Heart left ventricle (tissue), 16 donors: ENCODE data around the gene CXXC5. TPM values are rescaled to one million over a fixed set of nuclear protein-coding genes. Genes with fewer than 3 reads are reported as not detected.

Source experiments
- ATAC-seq, 4 donors: fragments of 200-7000 bp; cut with Tn5 transposase; one replicate each; pipeline ENCODE4 v1.9.1; 2020 to 2022; ENCODE audit warnings: moderate library complexity in 4 of 4, mild to moderate bottlenecking in 3 of 4, moderate number of reproducible peaks in 1 of 4
- DNase-seq, 5 donors: peaks; one replicate each; pipeline ENCODE4 v3.0.0-alpha.2; 2020
- H3K27ac ChIP-seq, 12 donors: fragments of 200-600 bp; sonication (generic) in 4 of 12; one replicate each; pipeline versions ENCODE4 v1.5.0 to v1.8.0; 2016 to 2022; ENCODE audit warnings: mild to moderate bottlenecking in 2 of 12
- H3K27me3 ChIP-seq, 9 donors: fragments of 200-600 bp; sonication (generic) in 2 of 9; one replicate each; pipeline versions ENCODE4 v1.5.1 to v1.8.0; 2016 to 2022; ENCODE audit warnings: mild to moderate bottlenecking in 3 of 9
- H3K36me3 ChIP-seq, 9 donors: fragments of 200-600 bp; sonication (generic) in 2 of 9; one replicate each; pipeline versions ENCODE4 v1.5.0 to v1.8.0; 2018 to 2022; ENCODE audit warnings: mild to moderate bottlenecking in 2 of 9
- H3K4me1 ChIP-seq, 12 donors: fragments of 200-600 bp; sonication (generic) in 4 of 12; one replicate each; pipeline versions ENCODE4 v1.5.0 to v1.8.0; 2016 to 2022; ENCODE audit warnings: mild to moderate bottlenecking in 3 of 12
- H3K4me3 ChIP-seq, 12 donors: fragments of 200-600 bp; sonication (generic) in 4 of 12; one replicate each; pipeline versions ENCODE4 v1.5.0 to v1.8.0; 2017 to 2022; ENCODE audit warnings: mild to moderate bottlenecking in 9 of 12, moderate library complexity in 4 of 12
- H3K9me3 ChIP-seq, 12 donors: fragments of 200-600 bp; sonication (generic) in 4 of 12; one replicate each; pipeline versions ENCODE4 v1.5.0 to v1.8.0; 2016 to 2022; ENCODE audit warnings: mild to moderate bottlenecking in 1 of 12
- POLR2A ChIP-seq, 2 donors: fragments of 450-650 bp; IDR thresholded peaks; one replicate each; pipeline ENCODE4 v1.6.1; 2017; ENCODE audit warnings: antibody characterized with exemption in 2 of 2, mild to moderate bottlenecking in 2 of 2, moderate library complexity in 2 of 2
- WGBS, 4 donors: extraction: QIAGEN DNeasy Blood & Tissue Kit in 2 of 4; methylation state at CpG; one replicate each; pipeline versions ENCODE4 v1.1.5 to v1.1.7; 2013 to 2018; 5-methylcytosine and 5-hydroxymethylcytosine counted together
- intact Hi-C, 10 donors: fragments of 100-400 bp; cut with DNase I; formaldehyde crosslinking; loops; one replicate each; pipeline versions ENCODE4 v1.11.1 to v1.14.2; 2022
- polyA plus RNA-seq, 2 donors: library from polyadenylated mRNA; stranded (reverse); fragments of 200-250 nt; gene quantifications; one replicate each; pipeline ENCODE4 v1.2.3, GENCODE V29; 2013
- total RNA-seq, 9 donors: library from RNA; depleted of rRNA in 2 of 9; stranded (reverse); fragments of >200 nt in 2 of 9; fragmentation: NEBNext Ultra II Directional in 3 of 9; extraction: Animal tissue kit (Norgen Biotek cat#: 25700) in 3 of 9; gene quantifications; one replicate each; pipeline versions ENCODE4 v1.1.0 to v1.2.4, GENCODE V29; 2016 to 2023
- TF ChIP-seq, protein P1 (sequence below), 12 donors: fragments of 200-600 bp; sonication (generic) in 4 of 12; IDR thresholded peaks; one replicate each; pipeline versions ENCODE4 v1.5.0 to v1.8.0; 2018 to 2022; ENCODE audit warnings: antibody characterized with exemption in 12 of 12, mild to moderate bottlenecking in 5 of 12
- donor health status: ischemic (EF 13 %, LVEDD 7.1; RV severe dilation, severe dysfunction).
- donor health status: healthy with polysubstance abuse.
- donor health status: DM: no; HTN: yes; CAD: no.
- donor health status: DM: no; HTN: no; CAD: no.
- donor health status: ischemic (EF 25% LVEDD 6.9; RV normal size, moderate dysfunction).
- donor health status: ischemic (EF 25% LVEDD 5.7; RV mildly dilated, moderate dysfunction).
- donor health status: healthy.
- donor health status: DM: yes; HTN: yes; CAD: no.
- donor health status: ischemic (EF 35%, LVEDD 5.7; RV mildly dilated, moderate dysfunction).
- donor health status: nonischemic (EF 11% LVEDD 7.7; RV severe dilation, severe dysfunction).
- donor health status: DM: yes; HTN: yes; CAD: no.
- donor health status: PGD.
- donor health status: ischemic (EF 29% LVEDD 5.4; RV normal size, mild dysfunction).
- donor health status: nonischemic (EF 23%, LVEDD 6.1; RV moderate dilation, normal function).

CXXC5 gene
- total and polyA plus RNA-seq, 11 donors, result 29.8 to 74.6 (median 36.3) TPM

GRCh38 chr5:139630855-139631254 is 17.3 kb upstream of the CXXC5 start:
- no peaks in the 10 kb centered on the region for H3K27me3 ChIP-seq
- ATAC-seq (no peak), DNase-seq (no peak)
- H3K4me3 ChIP-seq, result no peak overlapping the region
- no peaks in the 10 kb centered on the region for H3K9me3 ChIP-seq
- peaks cover 0 to 62% (median 46%) of the 10 kb centered on the region in 9 donors for H3K36me3 ChIP-seq
- H3K27ac ChIP-seq, result no peak overlapping the region
- intact Hi-C loops, result loop anchor here in 5 of 10 donors (5.0 to 10.0 kb wide), 5 partner anchors 61 to 524 kb away; no protein-coding TSS in a partner anchor
- TF ChIP-seq, protein P1, sequence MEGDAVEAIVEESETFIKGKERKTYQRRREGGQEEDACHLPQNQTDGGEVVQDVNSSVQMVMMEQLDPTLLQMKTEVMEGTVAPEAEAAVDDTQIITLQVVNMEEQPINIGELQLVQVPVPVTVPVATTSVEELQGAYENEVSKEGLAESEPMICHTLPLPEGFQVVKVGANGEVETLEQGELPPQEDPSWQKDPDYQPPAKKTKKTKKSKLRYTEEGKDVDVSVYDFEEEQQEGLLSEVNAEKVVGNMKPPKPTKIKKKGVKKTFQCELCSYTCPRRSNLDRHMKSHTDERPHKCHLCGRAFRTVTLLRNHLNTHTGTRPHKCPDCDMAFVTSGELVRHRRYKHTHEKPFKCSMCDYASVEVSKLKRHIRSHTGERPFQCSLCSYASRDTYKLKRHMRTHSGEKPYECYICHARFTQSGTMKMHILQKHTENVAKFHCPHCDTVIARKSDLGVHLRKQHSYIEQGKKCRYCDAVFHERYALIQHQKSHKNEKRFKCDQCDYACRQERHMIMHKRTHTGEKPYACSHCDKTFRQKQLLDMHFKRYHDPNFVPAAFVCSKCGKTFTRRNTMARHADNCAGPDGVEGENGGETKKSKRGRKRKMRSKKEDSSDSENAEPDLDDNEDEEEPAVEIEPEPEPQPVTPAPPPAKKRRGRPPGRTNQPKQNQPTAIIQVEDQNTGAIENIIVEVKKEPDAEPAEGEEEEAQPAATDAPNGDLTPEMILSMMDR (IDR thresholded peaks at IDR 0.05), result no peak
- no peak for TF ChIP-seq POLR2A (IDR thresholded peaks at IDR 0.05)
- H3K4me1 ChIP-seq, result peaks cover 0 to 16% (median 7%) of the 10 kb centered on the region in 12 donors

DNA sequence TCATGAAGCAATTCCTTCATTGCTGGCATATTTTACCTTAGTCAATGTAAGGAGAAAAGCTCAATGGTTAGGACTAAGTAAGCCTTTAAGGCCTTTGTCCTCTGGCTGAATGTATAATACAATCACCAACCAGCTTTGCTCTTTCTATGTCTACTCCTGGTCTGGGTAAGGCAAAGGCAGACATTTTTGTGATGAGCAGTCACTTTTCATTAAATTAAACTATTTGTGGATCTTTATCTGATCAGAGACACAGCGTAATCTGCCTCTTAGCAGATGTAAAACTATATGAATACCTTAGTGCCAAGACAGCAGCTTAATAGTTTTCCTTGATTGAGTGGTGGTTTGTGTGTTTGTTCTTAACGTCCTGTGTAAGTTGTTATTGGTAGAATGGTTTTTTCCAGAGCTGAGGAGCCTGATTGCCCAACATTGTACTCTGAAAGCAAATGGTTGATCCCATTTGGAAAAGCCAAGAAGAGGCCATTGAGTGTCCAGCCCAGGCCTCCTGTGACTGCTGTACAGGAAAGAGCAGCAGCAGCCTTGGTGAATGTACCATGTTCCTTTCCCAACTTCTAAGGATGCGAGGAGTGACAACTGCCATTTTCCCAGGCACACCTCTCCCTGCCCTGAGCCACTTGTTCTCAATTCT is 16.5 kb upstream of the CXXC5 start:
- TF ChIP-seq, protein P1 (IDR thresholded peaks at IDR 0.05), result no peak
- TF ChIP-seq POLR2A (IDR thresholded peaks at IDR 0.05), result no peak
- peaks cover 7 to 24% (median 15%) of the 10 kb centered on the region in 12 donors for H3K4me1 ChIP-seq
- 77 to 87% (median 84%) methylated on average over 3 of the region's 3 CpGs for WGBS, 4 donors
- no peak overlapping the region for H3K27ac ChIP-seq
- H3K9me3 ChIP-seq, result no peaks in the 10 kb centered on the region
- H3K36me3 ChIP-seq, result peaks cover 0 to 54% (median 38%) of the 10 kb centered on the region in 9 donors
- no peaks in the 10 kb centered on the region for H3K27me3 ChIP-seq
- intact Hi-C loops, result loop anchor here in 6 of 10 donors (2.0 to 10.0 kb wide), 6 partner anchors 59 to 523 kb away; no protein-coding TSS in a partner anchor
- ATAC-seq (no peak), DNase-seq (no peak)
- no peak overlapping the region for H3K4me3 ChIP-seq

DNA sequence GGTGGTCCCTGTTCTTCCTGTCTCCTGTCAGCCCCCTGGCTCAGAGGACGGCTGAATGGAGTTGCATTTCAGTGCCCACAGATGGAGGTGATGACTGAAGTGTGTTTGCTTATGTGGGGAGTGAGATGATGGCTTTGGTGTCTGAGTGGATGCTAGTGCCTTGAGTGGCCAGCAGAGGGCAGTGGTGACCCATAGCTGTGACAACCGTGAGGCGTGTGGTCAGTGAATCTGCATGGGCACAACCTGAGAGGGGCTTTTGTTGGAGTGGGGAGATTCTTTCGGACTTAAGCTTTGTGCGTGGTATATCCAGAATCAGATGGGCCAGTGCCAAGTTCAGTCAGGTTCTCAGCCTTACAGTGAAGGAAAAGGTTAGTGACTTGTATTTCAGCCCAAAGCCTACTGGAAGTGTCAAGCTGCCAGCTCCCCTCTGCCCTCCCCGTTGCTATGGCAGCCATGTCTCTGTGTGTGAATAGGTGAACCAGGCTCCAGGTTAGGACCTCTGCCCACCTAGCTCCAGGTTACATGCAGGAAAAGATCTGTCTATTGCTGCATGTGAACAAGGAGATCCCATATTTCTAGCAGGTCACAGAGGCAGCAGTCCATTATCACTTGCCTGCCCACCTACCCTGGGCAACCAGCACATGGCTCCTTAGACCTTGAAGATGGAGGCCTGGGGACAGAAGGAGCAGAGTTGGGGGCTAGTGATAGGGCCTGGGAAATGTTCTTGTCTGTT is 14.7 kb upstream of the CXXC5 start:
- WGBS, 4 donors, result 6 to 20% (median 11%) methylated on average over 6 of the region's 6 CpGs
- intact Hi-C loops, result loop anchor here (1.0 to 10.0 kb wide), 10 partner anchors 55 to 521 kb away; no protein-coding TSS in a partner anchor
- H3K9me3 ChIP-seq, result no peaks in the 10 kb centered on the region
- TF ChIP-seq, protein P1 (IDR thresholded peaks at IDR 0.05), result peak; percentile 92 to 98 (median 97)
- TF ChIP-seq POLR2A (IDR thresholded peaks at IDR 0.05), result no peak
- H3K27me3 ChIP-seq, result no peaks in the 10 kb centered on the region
- ATAC-seq (peak; percentile 9 to 30 (median 28)), DNase-seq (peak in 3 of 5 donors; percentile 70 to 81 (median 71))
- peaks cover 12 to 39% (median 28%) of the 10 kb centered on the region in 12 donors for H3K4me1 ChIP-seq
- no peak overlapping the region for H3K4me3 ChIP-seq
- H3K36me3 ChIP-seq, result peaks cover 0 to 36% (median 19%) of the 10 kb centered on the region in 9 donors
- H3K27ac ChIP-seq, result no peak overlapping the region

GRCh38 chr5:139634028-139634325 is 14.2 kb upstream of the CXXC5 start:
- WGBS, 4 donors, result 80 to 100% (median 91%) methylated on average over 2 of the region's 2 CpGs
- no peak overlapping the region for H3K4me3 ChIP-seq
- no peak for ATAC-seq
- H3K36me3 ChIP-seq, result peaks cover 0 to 31% (median 14%) of the 10 kb centered on the region in 9 donors
- H3K4me1 ChIP-seq, result peaks cover 15 to 45% (median 33%) of the 10 kb centered on the region in 12 donors
- H3K9me3 ChIP-seq, result no peaks in the 10 kb centered on the region
- TF ChIP-seq, protein P1 (IDR thresholded peaks at IDR 0.05), result no peak
- H3K27ac ChIP-seq, result no peak overlapping the region
- no peak for DNase-seq
- intact Hi-C loops, result loop anchor here in 7 of 10 donors (2.0 to 10.0 kb wide), 8 partner anchors 55 to 521 kb away; no protein-coding TSS in a partner anchor
- H3K27me3 ChIP-seq, result no peaks in the 10 kb centered on the region
